ENCODE data around the gene GPLD1.
A peak's percentile ranks its signal among the peaks of the same experiment; 100 is the strongest.

The GPLD1 gene

DNA sequence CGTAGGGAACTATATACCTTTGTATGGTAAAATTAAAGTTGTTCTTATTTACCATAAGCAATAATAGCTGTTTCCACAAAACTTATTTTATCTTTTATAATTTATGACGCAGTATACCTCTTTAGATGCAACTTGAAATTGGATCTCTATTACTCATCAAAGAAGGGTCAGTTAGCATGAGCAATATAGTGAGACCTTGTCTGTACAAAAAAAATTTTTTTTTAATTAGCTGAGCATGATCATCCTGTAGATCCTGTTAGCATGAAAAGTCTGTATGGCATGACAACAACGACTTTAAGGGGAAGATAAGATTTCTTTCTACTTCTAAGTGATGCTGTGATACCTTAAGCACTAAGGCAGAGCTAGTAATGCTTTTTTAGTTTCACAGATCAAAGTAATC is 11.3 kb upstream of the GPLD1 start:
- no peak for DNase-seq

DNA sequence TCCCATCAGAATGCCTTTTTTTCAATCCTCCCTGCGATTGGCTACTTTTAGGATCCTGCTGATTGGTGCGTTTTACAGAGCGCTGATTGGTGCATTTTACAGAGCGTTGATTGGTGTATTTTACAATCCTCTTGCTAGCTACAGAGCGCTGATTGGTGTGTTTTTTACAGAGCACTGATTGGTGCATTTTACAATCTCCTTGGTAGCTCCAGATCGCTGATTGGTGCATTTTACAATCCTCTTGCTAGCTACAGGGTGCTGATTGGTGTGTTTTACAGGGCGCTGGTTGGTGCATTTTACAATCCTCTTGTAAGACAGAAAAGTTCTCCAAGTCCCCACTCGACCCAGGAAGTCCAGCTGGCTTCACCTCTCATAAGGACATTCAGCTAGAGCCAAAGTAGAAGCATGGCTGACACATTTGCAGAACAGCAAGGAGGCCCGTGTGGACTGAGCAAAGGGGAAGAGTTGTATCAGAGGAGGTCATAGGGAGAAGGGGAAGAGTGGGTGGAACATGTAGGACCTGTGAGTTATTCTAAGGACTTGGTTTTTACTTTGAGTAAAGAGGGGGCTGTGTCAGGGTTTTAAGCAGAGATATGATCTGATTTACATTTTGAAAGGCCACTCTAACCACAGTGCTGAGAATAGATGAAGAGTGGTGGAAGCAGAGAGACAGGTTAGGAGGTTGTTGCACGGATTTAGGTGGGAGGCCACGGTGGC is 8.0 kb upstream of the GPLD1 start:
- DNase-seq: no peak

DNA sequence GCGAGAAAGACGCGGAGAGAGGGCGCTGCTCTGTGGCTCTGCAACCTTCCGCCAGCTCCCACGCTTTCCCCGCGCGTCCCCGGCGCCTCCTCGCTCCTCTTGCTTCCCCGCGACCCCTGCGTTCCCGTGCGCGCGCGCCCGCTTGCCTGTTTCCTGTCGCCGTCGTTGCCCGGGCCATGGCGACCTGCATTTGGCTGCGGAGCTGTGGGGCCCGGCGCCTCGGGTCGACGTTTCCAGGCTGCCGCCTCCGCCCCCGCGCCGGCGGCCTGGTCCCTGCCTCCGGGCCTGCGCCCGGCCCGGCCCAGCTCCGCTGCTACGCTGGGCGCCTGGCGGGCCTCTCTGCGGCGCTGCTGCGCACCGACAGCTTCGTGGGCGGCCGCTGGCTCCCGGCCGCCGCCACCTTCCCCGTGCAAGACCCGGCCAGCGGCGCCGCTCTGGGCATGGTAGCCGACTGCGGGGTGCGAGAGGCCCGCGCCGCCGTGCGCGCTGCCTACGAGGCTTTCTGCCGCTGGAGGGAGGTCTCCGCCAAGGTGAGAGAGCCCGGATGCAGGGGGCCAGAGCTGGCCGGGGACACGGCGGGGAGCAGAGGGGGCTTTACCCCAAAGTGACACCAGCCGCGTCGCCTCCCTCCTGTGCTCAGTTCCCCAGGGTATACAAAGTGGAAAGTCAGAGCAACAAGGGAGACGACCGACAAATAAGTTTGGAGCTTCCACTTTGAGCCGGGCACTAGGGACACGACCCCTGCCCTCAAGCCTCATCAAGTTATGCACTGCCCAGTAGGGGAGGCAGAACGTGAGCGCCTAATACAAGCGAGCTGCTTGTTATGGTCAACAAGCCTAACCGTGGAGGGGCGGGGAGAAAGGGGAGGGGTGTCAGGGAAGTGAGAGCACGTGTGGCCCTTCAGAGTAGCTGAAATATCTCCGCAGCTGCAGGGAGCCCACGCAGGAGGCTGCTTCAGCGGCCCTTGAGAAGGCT is 5.7 kb upstream of the GPLD1 start, which contains the start of gene ALDH5A1:
Gene ALDH5A1, plus strand, starts transcription at position 149 of the 975 bp plus-strand sequence. Its CDS starts 28 bp downstream, at position 177.
- peak; percentile 89 for DNase-seq

DNA sequence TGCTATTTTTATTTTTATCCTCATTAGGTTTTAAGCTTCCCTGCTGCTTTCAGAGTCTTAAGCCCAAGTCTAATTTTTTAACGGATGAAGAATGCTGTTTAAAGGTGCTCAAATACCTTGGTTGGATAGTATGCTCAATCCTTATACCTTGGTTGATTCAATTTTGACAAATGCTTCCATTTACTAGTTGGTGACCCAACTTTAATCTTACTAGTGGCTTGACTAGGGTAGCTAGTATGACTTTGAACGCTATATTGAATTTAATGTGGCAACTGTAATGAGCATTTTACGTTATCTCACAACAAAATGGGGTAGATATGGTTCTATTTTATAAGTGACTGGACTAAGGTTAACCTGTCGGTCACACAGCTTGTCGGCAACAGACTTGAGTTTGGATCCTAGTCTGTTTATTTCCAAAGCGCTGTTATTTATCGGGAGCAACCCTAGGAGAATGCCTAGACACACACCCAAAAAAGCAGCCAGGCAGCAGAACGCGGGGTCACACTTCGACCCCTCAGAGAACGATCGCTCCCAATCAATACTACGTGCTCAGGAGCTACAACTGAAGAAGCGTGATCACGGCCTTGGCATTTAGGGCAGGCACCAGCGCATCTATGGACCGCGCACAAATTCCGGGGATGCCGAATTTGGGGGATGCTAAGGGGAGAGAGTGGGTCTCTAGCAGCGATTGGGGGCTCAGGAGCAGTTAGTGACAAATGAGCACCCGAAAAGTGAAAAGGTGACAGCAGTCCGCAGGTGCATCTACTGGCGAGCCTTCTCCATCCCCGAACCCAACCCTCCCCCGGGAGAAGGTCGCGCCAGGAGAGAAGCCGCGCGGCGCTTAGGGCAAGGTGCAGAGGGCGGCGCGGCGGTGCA is 4.8 kb upstream of the GPLD1 start:
- DNase-seq: peak; percentile 9

DNA sequence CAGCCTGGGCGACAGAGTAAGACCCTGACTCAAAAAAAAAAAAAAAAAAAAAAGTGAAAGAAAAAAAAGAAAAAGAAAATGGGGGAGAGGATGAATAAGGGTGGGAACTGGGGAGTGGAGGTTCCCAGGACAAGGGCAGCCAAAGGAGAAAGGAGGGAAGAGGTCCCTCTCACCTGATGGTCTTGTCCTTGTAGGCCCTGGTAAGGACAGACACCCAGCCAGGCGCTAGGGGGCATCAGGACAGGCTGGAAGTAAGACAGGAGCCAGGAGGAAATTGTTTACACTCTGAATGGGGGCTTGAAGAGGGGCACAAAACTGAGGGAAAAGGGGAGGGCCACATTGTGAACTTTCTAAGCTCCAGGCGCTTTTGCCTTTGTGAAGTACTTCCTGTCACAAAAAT is 3.1 kb upstream of the GPLD1 start:
- DNase-seq: peak; percentile 39

DNA sequence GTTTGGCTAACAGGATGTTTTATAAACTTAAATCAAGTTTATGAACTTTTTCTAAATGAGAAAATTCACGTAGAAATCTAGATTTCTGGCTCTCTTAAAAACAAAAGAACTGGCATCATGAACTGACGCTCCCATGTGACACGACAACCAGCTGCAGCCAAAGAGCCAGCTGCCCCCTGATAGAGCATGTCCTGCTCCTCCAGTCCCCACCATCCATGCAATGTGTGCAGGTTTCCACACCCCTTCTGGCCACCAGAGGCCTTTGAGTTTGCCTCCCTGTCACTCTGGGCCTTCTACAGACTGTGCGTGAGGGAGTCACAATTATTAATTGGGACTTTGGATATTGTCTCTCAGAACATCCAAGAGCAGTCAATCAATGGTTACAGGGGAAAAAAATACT is 1.6 kb upstream of the GPLD1 start:
- peak; percentile 23 for DNase-seq

DNA sequence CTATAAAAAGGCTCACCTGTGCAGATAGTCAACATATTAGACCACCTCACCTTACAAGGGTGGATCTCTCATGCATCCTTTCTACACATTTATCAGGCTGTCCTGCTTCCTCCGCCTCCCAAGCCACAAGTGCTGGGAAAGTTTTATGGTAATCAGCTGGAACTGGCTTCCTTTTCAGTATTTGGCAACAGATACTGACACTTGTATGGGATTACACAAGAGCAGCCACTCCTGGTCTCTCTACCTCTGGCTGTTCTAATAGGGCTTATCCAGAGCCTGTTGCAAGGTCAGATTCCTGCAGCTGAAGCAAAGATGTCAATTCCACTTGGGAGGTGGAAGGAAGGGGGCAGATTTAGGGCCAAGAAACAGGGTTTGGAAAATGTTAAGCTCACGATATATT is 503 bp upstream of the GPLD1 start:
- DNase-seq: no peak

DNA sequence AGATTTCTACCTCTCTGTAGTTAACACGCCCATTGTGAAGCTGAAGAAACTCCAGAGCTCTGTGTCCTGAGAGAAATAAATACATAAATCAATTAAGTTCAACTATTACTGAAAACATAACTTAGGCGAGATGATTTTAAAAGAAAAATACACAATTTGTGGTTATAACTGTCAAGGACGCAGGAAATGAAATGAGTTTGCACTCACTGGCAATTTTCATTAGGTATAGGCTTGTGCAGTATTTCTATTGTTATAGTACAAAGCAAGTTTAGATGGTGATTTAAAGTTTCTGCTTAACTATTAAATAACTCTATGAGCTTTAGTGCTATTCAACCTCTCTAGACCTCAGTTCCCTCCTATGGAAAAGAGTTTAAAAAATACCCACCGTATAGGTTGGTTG is 3.3 kb downstream of the GPLD1 start:
- DNase-seq: no peak

DNA sequence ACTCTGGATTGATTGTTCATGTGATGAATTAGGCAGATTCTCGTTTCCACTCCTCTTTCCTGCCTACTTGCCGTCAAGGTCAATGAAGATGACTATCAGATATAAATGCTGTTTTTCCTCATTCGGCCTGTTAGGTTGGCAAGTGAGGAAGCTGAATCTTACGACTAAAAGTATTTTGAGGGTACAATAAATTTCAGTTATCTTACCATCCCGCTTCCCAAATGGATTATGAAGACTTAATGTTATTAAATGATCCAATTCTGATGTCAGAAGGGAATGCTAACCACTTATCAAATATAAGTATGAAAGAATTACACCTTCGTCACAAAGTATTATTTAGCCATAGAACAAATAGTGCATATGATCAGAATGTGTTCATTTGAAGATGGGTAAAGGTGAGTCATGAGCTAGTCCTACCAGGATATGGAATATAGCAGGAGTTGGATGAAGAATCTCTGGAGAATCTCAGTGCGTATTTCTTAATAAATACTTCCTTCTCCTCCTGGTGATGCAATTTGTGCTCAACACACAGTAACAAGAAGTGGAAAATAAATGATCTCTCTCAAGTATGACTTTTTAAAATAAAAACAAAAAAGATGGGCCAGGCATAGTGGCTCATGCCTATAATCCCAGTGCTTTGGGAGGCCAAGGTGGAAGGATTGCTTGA is 4.6 kb downstream of the GPLD1 start:
- no peak for DNase-seq

DNA sequence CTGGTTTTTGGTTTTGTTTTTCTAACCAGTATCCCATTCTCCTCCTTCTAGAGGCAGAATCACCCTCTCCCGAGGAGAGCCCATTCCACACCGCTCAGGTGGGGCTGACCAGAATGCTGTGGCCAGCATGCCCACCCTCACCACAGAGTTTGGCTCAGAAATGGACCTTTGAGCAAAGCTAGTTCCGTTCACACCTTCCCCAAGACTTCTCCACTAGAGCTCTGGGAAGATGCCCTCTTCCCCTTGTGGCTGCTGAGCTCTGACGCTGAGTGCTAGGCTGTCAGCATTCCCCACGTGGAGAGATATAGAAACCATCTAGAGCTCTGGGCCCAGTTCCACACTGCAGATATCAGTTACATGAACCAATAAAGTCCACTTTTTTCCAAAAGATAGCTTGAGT is 7.9 kb downstream of the GPLD1 start:
- no peak for DNase-seq

DNA sequence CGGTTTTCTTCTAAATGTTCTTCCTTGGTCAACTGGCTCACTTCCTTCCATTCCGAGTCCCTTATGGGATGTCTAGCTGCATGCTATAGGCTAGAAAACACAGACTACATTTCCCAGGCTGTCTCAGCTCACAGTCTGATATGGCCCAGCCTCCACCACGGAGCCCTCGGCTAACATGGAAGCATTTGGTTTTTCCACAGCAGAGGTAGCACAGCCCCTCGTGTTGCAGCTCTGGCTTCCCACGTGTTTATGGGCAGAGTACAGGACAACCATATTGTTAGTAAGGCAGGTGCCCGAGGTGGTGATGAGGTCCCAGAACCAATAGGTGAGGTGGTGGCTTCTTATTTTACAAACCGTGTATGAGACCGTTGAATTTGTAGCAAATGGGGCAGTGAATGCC is 8.7 kb downstream of the GPLD1 start:
- DNase-seq: no peak

DNA sequence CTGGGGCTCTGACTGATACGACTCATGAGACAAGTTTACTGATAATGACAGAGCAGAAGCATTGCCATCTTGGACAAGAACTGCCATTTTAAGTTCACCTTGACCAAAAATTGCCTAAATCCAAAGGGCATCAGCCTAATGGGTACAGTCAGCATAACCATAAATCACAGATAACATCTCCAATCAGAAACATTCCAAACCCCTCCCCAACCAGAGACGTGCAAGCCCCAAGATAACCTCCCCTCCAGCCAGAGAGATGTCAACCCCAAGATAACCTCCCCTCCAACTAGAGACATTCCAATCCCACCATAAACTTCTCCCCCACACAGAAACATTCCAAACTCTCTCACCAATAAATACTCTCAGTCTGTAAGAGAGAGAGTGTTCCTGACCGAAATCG is 10.5 kb downstream of the GPLD1 start:
- DNase-seq: no peak

DNA sequence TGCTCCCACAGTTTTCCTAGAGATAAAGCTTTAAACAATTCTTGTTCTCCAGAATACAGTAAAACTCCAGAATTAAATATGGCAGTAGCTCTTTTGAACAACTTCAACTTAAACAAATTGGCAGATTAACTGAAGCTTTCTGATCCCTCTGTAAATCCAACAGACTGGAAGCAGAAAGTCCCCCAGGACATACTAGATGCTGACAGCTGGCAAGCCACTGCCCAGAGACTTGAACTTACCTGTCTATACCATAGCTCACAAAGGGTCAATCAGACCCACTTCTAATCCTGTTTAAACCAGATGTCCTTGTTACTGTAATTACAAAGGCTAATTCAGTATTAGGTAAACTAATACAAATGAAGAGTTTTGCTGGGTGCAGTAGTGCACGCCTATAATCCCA is 12.3 kb downstream of the GPLD1 start:
- no peak for DNase-seq

DNA sequence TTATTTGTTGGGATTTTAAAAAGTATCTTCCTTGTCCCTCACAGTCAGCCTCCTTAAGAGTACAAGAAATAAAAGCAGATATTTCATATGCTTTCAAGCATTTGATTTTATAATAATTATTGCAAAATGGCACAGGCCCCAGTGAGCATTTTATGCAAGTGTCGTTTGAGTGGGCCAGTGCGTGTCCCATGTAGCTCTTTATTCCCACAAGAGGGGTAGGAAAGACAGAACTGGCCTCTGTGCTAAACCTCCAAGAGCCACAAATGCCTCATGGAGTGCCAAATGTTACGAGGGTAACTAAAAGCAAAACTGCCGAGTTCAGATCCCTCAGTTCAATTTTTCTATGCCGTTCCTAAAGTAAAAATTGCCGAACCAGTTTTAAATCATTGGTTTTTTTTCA is 12.7 kb downstream of the GPLD1 start:
- no peak for DNase-seq

DNA sequence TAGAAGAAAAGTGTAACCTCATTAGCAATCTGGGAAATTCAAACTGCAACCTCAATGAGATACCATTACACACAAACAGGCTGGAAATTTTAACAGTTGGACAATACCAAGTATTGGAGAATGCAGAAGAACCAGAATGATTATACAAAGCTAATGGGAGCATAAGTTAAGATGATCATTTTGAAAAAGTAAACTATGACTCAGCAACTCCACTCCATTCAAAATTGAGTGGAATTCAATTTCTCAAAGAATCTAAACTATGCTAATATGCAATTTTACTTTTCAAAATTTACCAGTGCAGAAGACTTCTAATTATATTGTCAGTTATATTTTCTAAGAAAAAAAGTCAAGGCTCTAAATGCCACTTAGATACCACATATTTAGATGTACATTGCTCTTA is 17.2 kb downstream of the GPLD1 start:
- DNase-seq: no peak

DNA sequence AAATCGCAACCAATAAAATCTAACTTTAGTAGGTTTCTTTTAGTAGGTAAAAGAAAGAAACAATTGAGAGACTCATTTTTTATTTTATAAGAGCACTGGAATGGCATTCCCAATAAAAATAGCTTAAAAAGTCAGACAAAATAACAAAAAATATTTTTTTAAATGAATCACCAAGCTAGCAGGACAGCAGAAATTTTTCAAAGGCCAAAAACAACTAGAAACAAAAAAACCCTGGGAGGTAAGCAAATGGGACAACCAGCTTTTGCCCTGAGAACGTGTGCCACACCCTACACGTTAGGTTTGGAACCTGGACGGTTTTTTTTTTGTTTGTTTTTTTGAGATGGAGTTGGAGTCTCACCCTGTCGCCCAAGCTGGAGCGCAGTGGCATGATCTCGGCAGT is 19.6 kb downstream of the GPLD1 start:
- DNase-seq: no peak

DNA sequence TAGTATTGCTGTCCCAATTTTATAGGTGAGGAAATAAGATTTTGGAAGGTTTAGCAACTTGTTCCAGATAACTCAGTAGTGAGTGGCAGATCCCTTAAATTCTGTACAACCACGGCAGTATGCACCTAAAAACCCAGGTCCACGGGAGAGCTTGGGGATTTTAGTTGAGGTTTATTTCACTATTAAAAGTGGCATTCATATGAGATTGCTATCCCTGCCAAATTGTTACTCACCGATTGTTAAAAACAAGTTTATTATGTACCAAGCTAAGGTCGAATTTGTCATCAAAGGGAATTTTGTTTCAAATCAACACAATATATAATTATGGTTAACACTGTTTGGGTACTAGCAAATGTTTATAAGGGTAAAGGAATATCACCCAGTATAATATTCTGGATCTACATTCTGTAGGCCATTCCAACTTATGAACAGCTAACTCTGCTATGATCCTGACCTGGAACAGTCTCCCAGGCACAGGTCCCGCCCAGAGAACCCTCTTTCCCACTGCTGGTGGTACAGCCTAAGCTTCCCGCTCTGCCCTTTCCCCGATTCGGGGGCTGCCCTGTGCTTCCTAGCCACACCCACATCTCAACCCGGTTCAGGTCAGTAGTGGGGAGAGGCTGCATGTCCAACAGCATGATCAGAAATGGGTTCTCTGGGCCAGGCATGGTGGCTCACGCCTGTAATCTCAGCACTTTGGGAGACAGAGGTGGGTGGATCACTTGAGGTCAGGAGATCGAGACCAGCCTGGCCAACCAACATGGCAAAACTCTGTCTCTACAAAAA is 24.9 kb downstream of the GPLD1 start:
- no peak for DNase-seq

DNA sequence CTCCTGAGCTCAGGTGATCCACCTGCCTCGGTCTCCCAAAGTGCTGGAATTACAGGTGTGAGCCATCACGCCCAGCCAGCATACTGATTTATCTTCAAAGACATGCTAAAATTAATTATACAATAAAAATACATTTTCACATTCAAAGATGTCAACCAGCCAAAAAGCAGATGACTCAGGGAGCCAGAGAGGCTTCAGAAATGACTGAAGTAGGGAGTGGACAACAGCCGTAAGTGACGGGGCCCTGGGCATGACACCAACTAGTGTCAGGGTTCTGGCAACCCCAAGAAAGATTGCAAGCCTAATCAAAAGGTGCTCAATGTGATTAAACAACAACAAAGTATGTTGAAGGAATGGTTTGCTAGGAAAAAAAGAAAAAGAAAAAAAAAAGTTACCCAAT is 28.4 kb downstream of the GPLD1 start:
- no peak for DNase-seq

DNA sequence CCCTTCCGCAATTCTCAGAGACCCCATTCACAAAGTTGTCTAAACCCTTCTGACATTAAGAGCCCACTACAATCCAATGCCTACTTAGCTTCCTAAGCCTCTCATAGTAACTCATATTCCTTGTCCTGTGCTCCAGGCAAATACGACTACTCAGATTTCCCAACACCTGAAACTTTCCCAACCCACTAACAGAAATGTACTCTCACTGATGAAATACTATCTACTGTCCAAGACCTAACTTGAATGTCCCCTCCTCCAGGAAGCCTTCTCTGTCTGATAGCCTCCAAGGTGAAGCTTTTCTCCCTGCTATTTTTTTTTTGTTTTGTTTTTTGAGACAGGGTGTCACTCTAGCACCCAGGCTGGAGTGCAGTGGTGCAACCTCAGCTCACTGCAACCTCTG is 30.4 kb downstream of the GPLD1 start:
- DNase-seq: no peak

DNA sequence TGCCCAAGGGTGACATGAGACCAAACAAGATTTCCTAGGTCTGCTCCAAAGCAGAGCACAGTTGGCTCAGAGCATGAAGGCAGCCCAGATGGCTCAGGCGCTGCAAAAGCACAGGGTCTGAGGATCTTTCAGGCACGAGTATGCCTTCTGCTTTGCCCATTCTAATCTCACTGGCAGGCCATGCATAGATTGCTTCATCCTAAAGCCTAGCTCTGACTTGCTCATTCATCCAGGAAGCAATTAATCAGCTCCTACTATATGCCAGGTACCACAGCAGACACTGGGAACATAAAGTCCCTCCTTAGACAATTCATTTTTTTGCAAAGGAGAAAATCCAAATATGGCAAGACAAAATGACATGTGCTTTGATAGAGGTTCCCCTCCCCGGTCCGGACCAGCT is 31.2 kb downstream of the GPLD1 start:
- peak; percentile 4 for DNase-seq

DNA sequence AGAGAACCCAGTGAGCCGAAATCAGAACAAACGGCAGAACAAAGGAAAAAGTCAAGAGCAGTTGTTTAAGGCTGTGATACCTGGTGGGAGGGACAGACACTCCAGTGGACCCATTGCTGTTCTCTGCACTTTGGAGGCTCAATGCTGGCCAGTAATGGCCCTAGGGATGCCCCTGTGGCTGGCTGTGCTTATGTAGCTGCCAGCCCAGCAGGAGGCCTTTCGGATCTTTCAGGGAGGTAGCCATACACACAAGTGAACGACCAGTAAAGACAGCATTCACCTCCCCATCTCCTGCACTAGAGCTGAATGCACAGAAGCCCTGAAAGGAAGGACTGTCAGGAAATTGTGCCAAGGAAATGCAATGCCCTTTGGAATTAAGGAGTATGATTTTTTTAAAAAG is 34.3 kb downstream of the GPLD1 start:
- no peak for DNase-seq

DNA sequence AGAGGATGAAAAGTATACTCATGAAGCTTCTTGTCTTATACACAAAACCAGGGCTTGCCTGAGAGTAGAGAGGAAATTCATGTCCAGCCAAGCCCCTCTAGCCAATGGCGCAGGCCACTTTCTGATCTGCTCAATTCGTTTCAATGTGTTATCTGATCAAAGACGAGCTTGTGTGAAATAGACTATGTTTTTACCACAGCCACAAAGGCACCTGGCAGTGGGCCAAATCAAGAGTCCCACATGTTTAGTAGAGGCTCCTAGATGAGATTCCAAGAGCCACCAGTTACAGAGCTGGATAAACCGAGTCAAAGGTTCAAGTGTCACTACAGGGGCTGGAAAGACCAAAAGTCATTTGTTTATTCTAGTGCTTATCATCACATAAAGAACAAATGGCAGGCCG is 34.9 kb downstream of the GPLD1 start:
- peak; percentile 63 for DNase-seq

Measured in hematopoietic multipotent progenitor cell treated with erythropoietin and hydrocortisone succinate and interleukin-3 and kit ligand, for 4 days (in vitro differentiated cells).